GM20000 (cell line): ENCODE measurements around the gene ZNF444.
"Not testable (repeated sequence)": the region's sequence is repeated elsewhere in the genome, so short reads cannot be mapped to it uniquely, and the experiment has no call there.

Source experiments
- DNase-seq: peaks from one replicate; pipeline ENCODE4 v3.0.0; 2012; ENCODE audit warnings: low spot score
- CTCF ChIP-seq: IDR thresholded peaks from 2 replicates; pipeline ENCODE4 v1.5.1; 2012; ENCODE audit warnings: mild to moderate bottlenecking, control low read depth; ENCODE audit errors: extremely low read depth, missing control alignments

Gene ZNF444

GRCh38 chr19:56199687-56200086 lies 58.6 kb downstream of the ZNF444 start:
- DNase-seq: no peak
- no peak for TF ChIP-seq CTCF

GRCh38 chr19:56201973-56202372 lies 60.9 kb downstream of the ZNF444 start, which contains the start of gene ZSCAN5C:
TSS of gene ZSCAN5C (plus strand) at chr19:56202273. CDS start at chr19:56205914, 3,641 bp downstream.
- no peak for TF ChIP-seq CTCF
- no peak for DNase-seq

- not testable (repeated sequence) for DNase-seq
These were observed 66.5 kb downstream of the ZNF444 start for GRCh38 chr19:56207581-56207980.

- DNase-seq: no peak
These were observed 68.0 kb downstream of the ZNF444 start for GRCh38 chr19:56209091-56209490.

GRCh38 chr19:56210036-56210435 lies 68.9 kb downstream of the ZNF444 start:
- not testable (repeated sequence) for DNase-seq

More at GRCh38 chr19:56209091-56209490, 68.0 kb downstream of the ZNF444 start:
- no peak for TF ChIP-seq CTCF
